NCI-H748 (cell line): ENCODE results near the gene OBP2B.
"Not testable (repeated sequence)": the region's sequence is repeated elsewhere in the genome, so short reads cannot be mapped to it uniquely, and the experiment has no call there.

Source experiments
- DNase-seq: peaks from one replicate; lab custom pipeline; 2025; ENCODE audit not compliant: unreplicated experiment; lab: John Stamatoyannopoulos, UW

OBP2B gene

GRCh38 chr9:133169687-133170086, 39.4 kb downstream of the OBP2B start:
- not testable (repeated sequence) for DNase-seq

- no peak for DNase-seq
Measured at GRCh38 chr9:133169102-133169501, 39.9 kb downstream of the OBP2B start.

GRCh38 chr9:133168432-133168831, 40.6 kb downstream of the OBP2B start:
- no peak for DNase-seq

- DNase-seq = no peak
Measured at GRCh38 chr9:133167769-133168168, 41.3 kb downstream of the OBP2B start.

- DNase-seq = no peak
Measured at GRCh38 chr9:133167096-133167730, 41.8 kb downstream of the OBP2B start.

- no peak for DNase-seq
Measured at GRCh38 chr9:133166392-133166791, 42.7 kb downstream of the OBP2B start.

GRCh38 chr9:133165452-133165730, 43.7 kb downstream of the OBP2B start:
- no peak for DNase-seq

- DNase-seq = no peak
Measured at GRCh38 chr9:133164191-133164590, 44.9 kb downstream of the OBP2B start.

GRCh38 chr9:133163504-133164172, 45.4 kb downstream of the OBP2B start, which contains the start of gene GBGT1:
GBGT1 (minus strand) TSS chr9:133163914; CDS start chr9:133162412, 1,502 bp downstream.
- peak; percentile 41 for DNase-seq

GRCh38 chr9:133162861-133163503, 46.1 kb downstream of the OBP2B start:
- peak; percentile 23 for DNase-seq

- no peak for DNase-seq
Measured at GRCh38 chr9:133161547-133161950, 47.5 kb downstream of the OBP2B start.

- peak; percentile 64 for DNase-seq
Measured at GRCh38 chr9:133160742-133161546, 48.1 kb downstream of the OBP2B start.

- DNase-seq = no peak
Measured at GRCh38 chr9:133158695-133159094, 50.4 kb downstream of the OBP2B start.
